GM12878 (cell line): Measurements from ENCODE around the gene ZMYM1. TPM values are rescaled to one million over a fixed set of nuclear protein-coding genes. Genes with fewer than 3 reads are reported as not detected.

Experiments
- ATAC-seq: fragments of 200-7000 bp; cut with Tn5 transposase; 3 replicates; pipeline ENCODE4 v1.9.1; 2020; ENCODE audit warnings: mild to moderate bottlenecking, moderate library complexity
- BruUV-seq: library from RNA; stranded (reverse); fragments of 400-500 nt; replicated peaks from 2 replicates; lab custom pipeline; 2021; lab: Mats Ljungman, UMichigan
- CTCF ChIA-PET: fragments of 300-600 bp; sonication (Branson Sonifier 250); formaldehyde crosslinking; extraction: SDS; loops from one replicate; lab custom pipeline; 2021; ENCODE audit warnings: inconsistent platforms; lab: Yijun Ruan, JAX
- POLR2A ChIA-PET: fragments of 350-600 bp; formaldehyde crosslinking; extraction: SDS; loops from one replicate; lab custom pipeline; 2021; ENCODE audit warnings: inconsistent platforms; lab: Charles Lee
- RAD21 ChIA-PET: fragments of 300-600 bp; sonication (Branson Sonifier 250); formaldehyde crosslinking; loops from one replicate; lab custom pipeline; 2023; ENCODE audit warnings: antibody characterized with exemption; ENCODE audit not compliant: unreplicated experiment; lab: Charles Lee
- SMC1A ChIA-PET: fragments of 300-600 bp; sonication (Branson Sonifier 250); formaldehyde crosslinking; loops from one replicate; lab custom pipeline; 2023; ENCODE audit not compliant: unreplicated experiment, uncharacterized antibody; lab: Charles Lee
- DNase-seq: peaks from one replicate; pipeline ENCODE4 v3.0.0-alpha.2; 2011; ENCODE audit warnings: low read depth, low spot score
- FAIRE-seq: peaks from 3 replicates; lab custom pipeline; 2011; peaks lifted over from hg19 to GRCh38; lab: Jason Lieb, UNC
- H2AFZ ChIP-seq: 2 replicates; pipeline ENCODE4 v1.6.0; 2011; ENCODE audit warnings: low read depth, low read length, control low read depth; ENCODE audit not compliant: control insufficient read depth
- H3K27ac ChIP-seq: 2 replicates; pipeline ENCODE4 v1.5.1; 2011; ENCODE audit warnings: control low read depth; ENCODE audit not compliant: control insufficient read depth, insufficient read depth
- H3K27me3 ChIP-seq, 2 experiments: replicated peaks in 1 of 2; 2 replicates each; pipeline versions ENCODE4 v1.6.0 to v1.6.1; 2011; ENCODE audit warnings: low read length in 1 of 2; ENCODE audit not compliant: control insufficient read depth in 2 of 2, insufficient read depth in 2 of 2
- H3K36me3 ChIP-seq, 2 experiments: 2 replicates each; pipeline ENCODE4 v1.5.1; 2011; ENCODE audit warnings: low read length in 1 of 2; ENCODE audit not compliant: control insufficient read depth in 2 of 2, insufficient read depth in 2 of 2
- H3K4me1 ChIP-seq: 2 replicates; pipeline ENCODE4 v1.6.1; 2011; ENCODE audit warnings: mild to moderate bottlenecking, low read length, moderate library complexity, mixed read lengths; ENCODE audit not compliant: control insufficient read depth, insufficient read depth
- H3K4me2 ChIP-seq: 2 replicates; pipeline ENCODE4 v1.6.0; 2011; ENCODE audit warnings: control low read depth; ENCODE audit not compliant: control insufficient read depth, insufficient read depth
- H3K4me3 ChIP-seq: fragments of 200-600 bp; sonication (generic); 2 replicates; pipeline ENCODE4 v1.5.1; 2016
- H3K79me2 ChIP-seq: 2 replicates; pipeline ENCODE4 v1.6.0; 2011; ENCODE audit warnings: low read length; ENCODE audit not compliant: control insufficient read depth, insufficient read depth
- H3K9ac ChIP-seq: 2 replicates; pipeline ENCODE4 v1.8.0; 2011; ENCODE audit warnings: low read length, control low read depth, mixed read lengths; ENCODE audit not compliant: control insufficient read depth, insufficient read depth
- H3K9me3 ChIP-seq: replicated peaks from 3 replicates; pipeline ENCODE4 v1.5.1; 2011; ENCODE audit warnings: mild to moderate bottlenecking, low read length; ENCODE audit not compliant: control insufficient read depth, insufficient read depth
- H4K20me1 ChIP-seq: 2 replicates; pipeline ENCODE4 v1.6.0; 2011; ENCODE audit not compliant: control insufficient read depth, insufficient read depth
- CBFB ChIP-seq: IDR thresholded peaks from 2 replicates; pipeline ENCODE4 v1.6.1; 2016; ENCODE audit warnings: antibody characterized with exemption, low read depth
- CEBPB ChIP-seq, 2 experiments: fragments of 150-350 bp in 1 of 2; IDR thresholded peaks; 2 replicates each; pipeline ENCODE4 v1.6.1; 2012 to 2014; ENCODE audit warnings: low read depth in 2 of 2, low read length in 2 of 2, borderline replicate concordance in 1 of 2, inconsistent platforms in 1 of 2
- CREB1 ChIP-seq: IDR thresholded peaks from 2 replicates; pipeline ENCODE4 v1.6.1; 2012; ENCODE audit warnings: low read depth, mild to moderate bottlenecking, inconsistent platforms
- E2F4 ChIP-seq: IDR thresholded peaks from 2 replicates; pipeline ENCODE4 v1.6.1; 2012; ENCODE audit warnings: low read depth, low read length, improper control_type of control experiment
- JUND ChIP-seq: IDR thresholded peaks from 2 replicates; pipeline ENCODE4 v1.6.1; 2012; ENCODE audit warnings: low read depth, mild to moderate bottlenecking, low read length, improper control_type of control experiment, moderate library complexity
- NFYB ChIP-seq: IDR thresholded peaks from 2 replicates; pipeline ENCODE4 v1.6.1; 2011; ENCODE audit warnings: low read depth, mild to moderate bottlenecking, low read length, improper control_type of control experiment, moderate library complexity; ENCODE audit not compliant: insufficient read depth
- POLR2AphosphoS2 ChIP-seq: IDR thresholded peaks from 2 replicates; pipeline ENCODE4 v1.6.1; 2011; ENCODE audit warnings: low read depth, mild to moderate bottlenecking, low read length, improper control_type of control experiment, moderate library complexity
- POLR2AphosphoS5 ChIP-seq: IDR thresholded peaks from 2 replicates; pipeline ENCODE4 v1.6.1; 2011; ENCODE audit warnings: mild to moderate bottlenecking, low read length, inconsistent platforms
- REST ChIP-seq: IDR thresholded peaks from 2 replicates; pipeline ENCODE4 v1.6.1; 2012; ENCODE audit warnings: mild to moderate bottlenecking, low read depth, low read length
- SMAD1 ChIP-seq: fragments of 450-650 bp; IDR thresholded peaks from 2 replicates; pipeline ENCODE4 v1.6.1; 2018; ENCODE audit warnings: mild to moderate bottlenecking, low read depth; ENCODE audit not compliant: partially characterized antibody
- STAT3 ChIP-seq: IDR thresholded peaks from 2 replicates; pipeline ENCODE4 v1.6.1; 2011; ENCODE audit warnings: low read depth, low read length, improper control_type of control experiment
- SUPT20H ChIP-seq: IDR thresholded peaks from 2 replicates; pipeline ENCODE4 v1.6.1; 2011; ENCODE audit warnings: low read depth, mild to moderate bottlenecking, low read length, moderate library complexity, borderline replicate concordance; ENCODE audit not compliant: control insufficient read depth
- TCF7 ChIP-seq: IDR thresholded peaks from 2 replicates; pipeline ENCODE4 v1.6.1; 2014; ENCODE audit warnings: antibody characterized with exemption, borderline replicate concordance
- YBX1 ChIP-seq: fragments of 450-650 bp; IDR thresholded peaks from 2 replicates; pipeline ENCODE4 v1.6.1; 2016; ENCODE audit warnings: antibody characterized with exemption
- ZNF384 ChIP-seq: IDR thresholded peaks from 2 replicates; pipeline ENCODE4 v1.6.1; 2012; ENCODE audit warnings: low read depth, mild to moderate bottlenecking, low read length, improper control_type of control experiment, borderline replicate concordance
- WGBS: methylation state at CpG from one replicate; pipeline ENCODE4 v1.1.6; 2016; ENCODE audit warnings: low lambda C conversion rate; ENCODE audit not compliant: insufficient replicate concordance, insufficient coverage; ENCODE audit errors: missing lambda C conversion rate; 5-methylcytosine and 5-hydroxymethylcytosine counted together
- in situ Hi-C: fragments of 300-500 bp; cut with MboI; formaldehyde crosslinking; loops from 9 replicates; pipeline ENCODE4 v1.14.3; 2018; ENCODE audit warnings: mixed read lengths
- intact Hi-C: fragments of 100-400 bp; cut with micrococcal nuclease; formaldehyde crosslinking; loops from one replicate; pipeline ENCODE4 v1.14.2; 2022; ENCODE audit not compliant: unreplicated experiment
- polyA plus RNA-seq, 11 experiments: library from polyadenylated mRNA; depleted of rRNA in 4 of 11; unstranded in 6 of 11; stranded (reverse) in 5 of 11; fragments of >200 nt; fragmentation: Nextera tagmentation in 4 of 11; fragmentation: Illumina TruSeq in 1 of 11; extraction: Ambion mirVana in 4 of 11; extraction: Trizol in 1 of 11; gene quantifications; 1 replicate in 1 of 11; 2 replicates in 10 of 11; pipeline versions ENCODE4 v1.2.1 to v1.2.3, GENCODE V29; 2011 to 2016; ENCODE audit warnings: inconsistent platforms in 2 of 11, missing spikeins in 2 of 11, low read depth in 1 of 11
- total RNA-seq, 4 experiments: library from RNA; depleted of rRNA in 3 of 4; stranded (reverse); fragments of >200 nt in 3 of 4; fragmentation: Illumina TruSeq in 1 of 4; extraction: Trizol in 1 of 4; gene quantifications; 2 replicates each; pipeline versions ENCODE4 v1.2.1 to v1.2.3, GENCODE V29; 2013 to 2021
- TF ChIP-seq, protein P1 (sequence below), 3 experiments: IDR thresholded peaks in 2 of 3; conservative IDR thresholded peaks in 1 of 3; 2 replicates each; pipeline ENCODE4 v1.5.1; 2011; ENCODE audit warnings: low read depth in 3 of 3, low read length in 3 of 3, mild to moderate bottlenecking in 3 of 3, control low read depth in 2 of 3, moderate library complexity in 2 of 3, inconsistent platforms in 1 of 3, mixed read lengths in 1 of 3; ENCODE audit not compliant: control insufficient read depth in 2 of 3, insufficient read depth in 1 of 3; ENCODE audit errors: extremely low read depth in 1 of 3

The ZMYM1 gene
- total and polyA plus RNA-seq, 10 of the 15 experiments (the other 5 are each of a cell fraction or from before 2014, with no cell fraction given): 0.45 to 5.2 (median 1.4) TPM

GRCh38 chr1:35038723-35039122 is 40.5 kb upstream of the ZMYM1 start:
- intact Hi-C loops: no loop called here
- no peak for ATAC-seq
- Histone ChIP-seq H3K4me2 (no peak overlapping the region), H3K79me2 (no peaks in the 10 kb centered on the region), H4K20me1 (no peaks in the 10 kb centered on the region), H3K9me3 (no peaks in the 10 kb centered on the region; the same call in 1 of the 3 replicates), H2AFZ (no peak overlapping the region), H3K27ac (no peak overlapping the region), H3K9ac (no peak overlapping the region), H3K4me3 (no peak overlapping the region), H3K27me3 (no peaks in the 10 kb centered on the region), H3K4me1 (no peaks in the 10 kb centered on the region), H3K36me3 (no peaks in the 10 kb centered on the region)
- CTCF ChIA-PET: interaction anchor here (0.6 kb wide), 1 partner anchor 120 kb away, joined by 3 read pairs; no protein-coding TSS in a partner anchor
- 8% methylated on average over 1 of the region's 1 CpG for WGBS
- FAIRE-seq: no peak
- in situ Hi-C loops: no loop called here
- no peak for DNase-seq
- POLR2A ChIA-PET: interaction anchor here (1.2 kb wide), 1 partner anchor 53 kb away, joined by 3 read pairs; the partner anchor contains the start of gene TMEM35B
- BruUV-seq: no TSS peak
- RAD21 ChIA-PET: no interaction called here
- SMC1A ChIA-PET: no interaction called here
- no peak for TF ChIP-seq JUND
- no peak for TF ChIP-seq STAT3
- TF ChIP-seq, protein P1, sequence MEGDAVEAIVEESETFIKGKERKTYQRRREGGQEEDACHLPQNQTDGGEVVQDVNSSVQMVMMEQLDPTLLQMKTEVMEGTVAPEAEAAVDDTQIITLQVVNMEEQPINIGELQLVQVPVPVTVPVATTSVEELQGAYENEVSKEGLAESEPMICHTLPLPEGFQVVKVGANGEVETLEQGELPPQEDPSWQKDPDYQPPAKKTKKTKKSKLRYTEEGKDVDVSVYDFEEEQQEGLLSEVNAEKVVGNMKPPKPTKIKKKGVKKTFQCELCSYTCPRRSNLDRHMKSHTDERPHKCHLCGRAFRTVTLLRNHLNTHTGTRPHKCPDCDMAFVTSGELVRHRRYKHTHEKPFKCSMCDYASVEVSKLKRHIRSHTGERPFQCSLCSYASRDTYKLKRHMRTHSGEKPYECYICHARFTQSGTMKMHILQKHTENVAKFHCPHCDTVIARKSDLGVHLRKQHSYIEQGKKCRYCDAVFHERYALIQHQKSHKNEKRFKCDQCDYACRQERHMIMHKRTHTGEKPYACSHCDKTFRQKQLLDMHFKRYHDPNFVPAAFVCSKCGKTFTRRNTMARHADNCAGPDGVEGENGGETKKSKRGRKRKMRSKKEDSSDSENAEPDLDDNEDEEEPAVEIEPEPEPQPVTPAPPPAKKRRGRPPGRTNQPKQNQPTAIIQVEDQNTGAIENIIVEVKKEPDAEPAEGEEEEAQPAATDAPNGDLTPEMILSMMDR (IDR thresholded peaks at IDR 0.05 in 2 of 3, conservative IDR thresholded peaks at IDR 0.05 in 1 of 3; ENCODE audit: control insufficient read depth in 2 of 3, extremely low read depth in 1 of 3, insufficient read depth in 1 of 3, low read depth in 3 of 3, low read length in 3 of 3): no peak
- no peak for TF ChIP-seq TCF7
- TF ChIP-seq E2F4: no peak
- no peak for TF ChIP-seq CREB1
- no peak for TF ChIP-seq POLR2AphosphoS5
- TF ChIP-seq POLR2AphosphoS2: no peak
- no peak for TF ChIP-seq CEBPB (IDR thresholded peaks at IDR 0.05; ENCODE audit: borderline replicate concordance in 1 of 2, low read depth in 2 of 2, low read length in 2 of 2)
- TF ChIP-seq NFYB: no peak
- no peak for TF ChIP-seq YBX1
- TF ChIP-seq SUPT20H: no peak
- TF ChIP-seq REST: no peak
- no peak for TF ChIP-seq SMAD1
- no peak for TF ChIP-seq CBFB
- no peak for TF ChIP-seq ZNF384
